Panc1 (cell line): Measurements from ENCODE around the gene ARFGEF3. TPM values are rescaled to one million over a fixed set of nuclear protein-coding genes. Genes with fewer than 3 reads are reported as not detected.

ENCODE experiments used
- ATAC-seq: fragments of 200-7000 bp; cut with Tn5 transposase; 2 replicates; pipeline ENCODE4 v1.9.1; 2020; ENCODE audit warnings: mild to moderate bottlenecking, moderate library complexity
- BruUV-seq: library from RNA; stranded (reverse); fragments of 400-500 nt; replicated peaks from 2 replicates; lab custom pipeline; 2021; lab: Mats Ljungman, UMichigan
- CTCF ChIA-PET: fragments of 300-600 bp; sonication (Branson Sonifier 250); formaldehyde crosslinking; loops from one replicate; lab custom pipeline; 2022; ENCODE audit warnings: antibody characterized with exemption; lab: Charles Lee
- POLR2A ChIA-PET: fragments of 300-600 bp; sonication (Branson Sonifier 250); formaldehyde crosslinking; loops from one replicate; lab custom pipeline; 2022; ENCODE audit warnings: antibody characterized with exemption; lab: Charles Lee
- DNase-seq: peaks from one replicate; pipeline ENCODE4 v3.0.0-alpha.2; 2010; ENCODE audit warnings: low read depth, low spot score
- H3K27ac ChIP-seq: 2 replicates; pipeline ENCODE4 v1.5.1; 2011; ENCODE audit warnings: mild to moderate bottlenecking, low read length, inconsistent platforms
- H3K27me3 ChIP-seq: fragments of 200-500 bp; sonication (Bioruptor generic); 2 replicates; pipeline ENCODE4 v1.6.0; 2014; ENCODE audit warnings: low read length, inconsistent platforms; ENCODE audit not compliant: control insufficient read depth, insufficient read depth
- H3K36me3 ChIP-seq: fragments of 200-500 bp; sonication (Bioruptor generic); 2 replicates; pipeline ENCODE4 v1.5.1; 2014; ENCODE audit warnings: inconsistent platforms, mild to moderate bottlenecking, low read length, moderate library complexity; ENCODE audit not compliant: control insufficient read depth, insufficient read depth
- H3K4me1 ChIP-seq: 2 replicates; pipeline ENCODE4 v1.5.1; 2011; ENCODE audit warnings: inconsistent platforms, mild to moderate bottlenecking, low read length, moderate library complexity; ENCODE audit not compliant: control insufficient read depth, insufficient read depth
- H3K4me3 ChIP-seq, 2 experiments: 2 replicates each; pipeline ENCODE4 v1.5.1; 2011 to 2012; ENCODE audit warnings: low read depth in 2 of 2, low read length in 2 of 2, mild to moderate bottlenecking in 2 of 2, inconsistent platforms in 1 of 2, moderate library complexity in 1 of 2
- H3K9me3 ChIP-seq: fragments of 200-500 bp; sonication (Bioruptor generic); 2 replicates; pipeline ENCODE4 v1.5.1; 2014; ENCODE audit warnings: low read depth, mild to moderate bottlenecking, inconsistent platforms, low read length, moderate library complexity; ENCODE audit not compliant: control insufficient read depth, insufficient read depth
- CTCF ChIP-seq: fragments of 450-650 bp; IDR thresholded peaks from 2 replicates; pipeline ENCODE4 v1.5.1; 2017; ENCODE audit warnings: mild to moderate bottlenecking
- POLR2AphosphoS5 ChIP-seq: IDR thresholded peaks from 2 replicates; pipeline ENCODE4 v1.6.1; 2012; ENCODE audit warnings: mild to moderate bottlenecking, low read depth, low read length, moderate library complexity
- REST ChIP-seq, 2 experiments: IDR thresholded peaks; 2 replicates each; pipeline ENCODE4 v1.6.1; 2011 to 2012; ENCODE audit warnings: low read depth in 2 of 2, control low read depth in 1 of 2, low read length in 1 of 2, mild to moderate bottlenecking in 1 of 2, moderate library complexity in 1 of 2; ENCODE audit not compliant: insufficient read depth in 1 of 2
- SIN3A ChIP-seq: IDR thresholded peaks from 2 replicates; pipeline ENCODE4 v1.6.1; 2012; ENCODE audit warnings: low read depth, mild to moderate bottlenecking, low read length, moderate library complexity, borderline replicate concordance; ENCODE audit not compliant: insufficient read depth
- TCF7L2 ChIP-seq: IDR thresholded peaks from 2 replicates; pipeline ENCODE4 v1.6.1; 2011; ENCODE audit warnings: mild to moderate bottlenecking, low read depth, low read length, inconsistent platforms
- in situ Hi-C: cut with HindIII; loops from 2 replicates; pipeline ENCODE4 v1.10.0; 2016; ENCODE audit warnings: low sequenced_read_pairs, low pct_unique_long_range_greater_than_20kb
- intact Hi-C: fragments of 100-400 bp; cut with micrococcal nuclease; formaldehyde crosslinking; loops from one replicate; pipeline ENCODE4 v1.10.0; 2022; ENCODE audit not compliant: unreplicated experiment
- total RNA-seq: library from RNA; stranded (reverse); gene quantifications from one replicate; pipeline ENCODE4 v1.2.1, GENCODE V29; 2021; ENCODE audit not compliant: unreplicated experiment

Gene ARFGEF3
- total RNA-seq, 1 experiment from 2014 or later, result 1.5 TPM

- H3K27ac ChIP-seq, result no peak overlapping the region
- no TSS peak for BruUV-seq
- peaks cover 14% of the 10 kb centered on the region for H3K27me3 ChIP-seq
- H3K4me1 ChIP-seq, result no peaks in the 10 kb centered on the region
- no peak for DNase-seq
- CTCF ChIA-PET, result no interaction called here
- H3K4me3 ChIP-seq, result no peak overlapping the region
- H3K36me3 ChIP-seq, result no peaks in the 10 kb centered on the region
- intact Hi-C loops, result no loop called here
- in situ Hi-C loops, result no loop called here
- ATAC-seq, result no peak
- POLR2A ChIA-PET, result no interaction called here
- no peaks in the 10 kb centered on the region for H3K9me3 ChIP-seq
- no peak for TF ChIP-seq TCF7L2
- TF ChIP-seq POLR2AphosphoS5, result no peak
- no peak for TF ChIP-seq REST (IDR thresholded peaks at IDR 0.05; ENCODE audit: insufficient read depth in 1 of 2, low read depth in 2 of 2, low read length in 1 of 2)
- no peak for TF ChIP-seq SIN3A
- no peak for TF ChIP-seq CTCF
Observed at GRCh38 chr6:138241381-138241780, 79.6 kb downstream of the ARFGEF3 start.

GRCh38 chr6:138241934-138242333 lies 80.2 kb downstream of the ARFGEF3 start:
- TF ChIP-seq POLR2AphosphoS5, result no peak
- TF ChIP-seq SIN3A, result no peak
- TF ChIP-seq REST (IDR thresholded peaks at IDR 0.05; ENCODE audit: insufficient read depth in 1 of 2, low read depth in 2 of 2, low read length in 1 of 2), result no peak
- TF ChIP-seq CTCF, result no peak
- no peak for TF ChIP-seq TCF7L2
- intact Hi-C loops (no loop called here), in situ Hi-C loops (no loop called here)
- Histone ChIP-seq H3K36me3 (no peaks in the 10 kb centered on the region), H3K4me1 (no peaks in the 10 kb centered on the region), H3K4me3 (no peak overlapping the region), H3K27ac (no peak overlapping the region), H3K27me3 (peaks cover 15% of the 10 kb centered on the region), H3K9me3 (no peaks in the 10 kb centered on the region)
- ChIA-PET POLR2A (no interaction called here), CTCF (interaction anchor here (0.6 kb wide), 1 partner anchor 375 kb away, joined by 5 read pairs; no protein-coding TSS in a partner anchor)
- ATAC-seq (no peak), DNase-seq (no peak)
- no TSS peak for BruUV-seq
